ENCODE data around the gene UBR2. TPM values are rescaled to one million over a fixed set of nuclear protein-coding genes. Genes with fewer than 3 reads are reported as not detected.

The UBR2 gene
- total and polyA plus RNA-seq, 2 of the 4 experiments (the other 2 are of a cell fraction), result 7.7 to 32.3 TPM

DNA sequence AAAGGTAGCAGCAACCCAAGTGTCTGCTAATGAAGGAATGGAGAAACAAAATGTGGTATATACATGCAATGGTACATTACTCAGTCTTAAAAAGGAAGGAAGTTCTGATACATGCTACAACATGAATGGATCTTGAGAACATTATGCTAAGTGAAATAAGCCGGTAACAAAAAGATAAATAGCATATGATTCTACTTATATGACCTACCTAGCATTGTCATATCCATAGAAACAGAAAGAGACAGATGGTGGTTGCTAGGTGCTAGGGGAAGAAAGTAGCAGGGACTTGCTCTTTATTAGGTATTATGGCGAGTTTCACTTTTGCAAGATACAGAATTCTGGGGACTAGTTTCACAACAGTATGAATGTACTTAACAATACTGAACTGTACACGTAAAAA lies 46.6 kb downstream of the UBR2 start:
- ATAC-seq (ENCODE audit: low read depth), result no peak

More for the DNA sequence above, 46.6 kb downstream of the UBR2 start:
- H3K27me3 ChIP-seq (ENCODE audit: control insufficient read depth, insufficient read depth, low read length), result no peaks in the 10 kb centered on the region
- no peak overlapping the region for H3K9ac ChIP-seq (ENCODE audit: low read depth, low read length)
- dilution Hi-C loops (cut with HindIII; ENCODE audit: low sequenced_read_pairs, unreplicated experiment) (no loop called here), in situ Hi-C loops (cut with MboI; ENCODE audit: low sequenced_read_pairs) (no loop called here), intact Hi-C loops (cut with micrococcal nuclease) (no loop called here)
- no peaks in the 10 kb centered on the region for H3K9me3 ChIP-seq (ENCODE audit: control insufficient read depth, insufficient read depth, low read length)
- H3K4ac ChIP-seq (ENCODE audit: low read depth, low read length), result no peak overlapping the region
- H3K14ac ChIP-seq (replicated peaks; ENCODE audit: low read depth, low read length), result no peak overlapping the region
- no peak overlapping the region for H3K4me2 ChIP-seq (ENCODE audit: low read depth, low read length)
- no peak overlapping the region for H4K91ac ChIP-seq (ENCODE audit: insufficient read depth, low read depth, low read length)
- no peak overlapping the region for H3K18ac ChIP-seq (ENCODE audit: low read depth, low read length)
- H2AK9ac ChIP-seq (replicated peaks; ENCODE audit: low read depth, low read length, poor library complexity), result no peak overlapping the region
- ChIA-PET CTCF (no interaction called here), POLR2A (ENCODE audit: unreplicated experiment) (no interaction called here)
- H3K36me3 ChIP-seq (ENCODE audit: control insufficient read depth, insufficient read depth, low read length), result peaks cover 18% of the 10 kb centered on the region
- H3K79me1 ChIP-seq (ENCODE audit: low read depth in 1 of 2, low read length in 2 of 2), result peaks cover 4 to 5% of the 10 kb centered on the region in 2 experiments; a peak in 2 of 4 replicates
- H3K56ac ChIP-seq (ENCODE audit: extremely low read depth, insufficient read depth, low read length), result no peak overlapping the region
- H2BK120ac ChIP-seq (ENCODE audit: low read depth, low read length), result no peak overlapping the region
- no peak overlapping the region for H3K4me3 ChIP-seq (ENCODE audit: insufficient read depth, low read depth, low read length)
- no peak overlapping the region for H2BK20ac ChIP-seq (ENCODE audit: low read depth, low read length)
- H2AK5ac ChIP-seq (ENCODE audit: low read depth, low read length), result no peak overlapping the region
- H2AFZ ChIP-seq (replicated peaks; ENCODE audit: low read length, poor library complexity), result no peak overlapping the region
- H3K27ac ChIP-seq (ENCODE audit: insufficient read depth, low read length), result no peak overlapping the region
- BruUV-seq (replicated peaks), result no TSS peak
- no peaks in the 10 kb centered on the region for H4K20me1 ChIP-seq (ENCODE audit: insufficient read depth, low read length)
- no CpG with 5 or more reads among the region's 3 CpGs for WGBS, 2 experiments (ENCODE audit: extremely low coverage in 2 of 2, insufficient read length in 1 of 2)
- H3K4me1 ChIP-seq (ENCODE audit: control insufficient read depth, insufficient read depth, low read length), result no peaks in the 10 kb centered on the region
- no peak overlapping the region for H4K5ac ChIP-seq (ENCODE audit: low read depth, low read length)
- H3K9me1 ChIP-seq (ENCODE audit: insufficient read depth, low read length), result no peaks in the 10 kb centered on the region
- DNase-seq, result no peak
- no peak for TF ChIP-seq RCOR1 (IDR thresholded peaks at IDR 0.05; ENCODE audit: insufficient replicate concordance, low read length)
- no peak for TF ChIP-seq SMC3 (IDR thresholded peaks at IDR 0.05; ENCODE audit: low read depth, low read length)
- TF ChIP-seq CHD1 (IDR thresholded peaks at IDR 0.05; ENCODE audit: low read depth, low read length), result no peak
- TF ChIP-seq CEBPB (IDR thresholded peaks at IDR 0.05; ENCODE audit: low read depth, low read length), result no peak
- TF ChIP-seq MAZ (IDR thresholded peaks at IDR 0.05; ENCODE audit: borderline replicate concordance, low read depth, low read length), result no peak
- TF ChIP-seq CTCF (conservative IDR thresholded peaks at IDR 0.05; ENCODE audit: low read depth, low read length), result no peak
- no peak for TF ChIP-seq MXI1 (IDR thresholded peaks at IDR 0.05; ENCODE audit: borderline replicate concordance, low read depth, low read length)
- no peak for TF ChIP-seq POLR2A (IDR thresholded peaks at IDR 0.05; ENCODE audit: low read depth, low read length)
- TF ChIP-seq ELK1 (IDR thresholded peaks at IDR 0.05; ENCODE audit: borderline replicate concordance, low read depth, low read length), result no peak
- TF ChIP-seq BHLHE40 (IDR thresholded peaks at IDR 0.05; ENCODE audit: low read depth, low read length), result no peak
- TF ChIP-seq, protein P1, sequence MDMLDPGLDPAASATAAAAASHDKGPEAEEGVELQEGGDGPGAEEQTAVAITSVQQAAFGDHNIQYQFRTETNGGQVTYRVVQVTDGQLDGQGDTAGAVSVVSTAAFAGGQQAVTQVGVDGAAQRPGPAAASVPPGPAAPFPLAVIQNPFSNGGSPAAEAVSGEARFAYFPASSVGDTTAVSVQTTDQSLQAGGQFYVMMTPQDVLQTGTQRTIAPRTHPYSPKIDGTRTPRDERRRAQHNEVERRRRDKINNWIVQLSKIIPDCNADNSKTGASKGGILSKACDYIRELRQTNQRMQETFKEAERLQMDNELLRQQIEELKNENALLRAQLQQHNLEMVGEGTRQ (IDR thresholded peaks at IDR 0.05; ENCODE audit: low read depth, low read length), result no peak
- TF ChIP-seq RAD21 (IDR thresholded peaks at IDR 0.05; ENCODE audit: low read length), result no peak
- TF ChIP-seq RFX5 (IDR thresholded peaks at IDR 0.05; ENCODE audit: low read depth, low read length), result no peak
- TF ChIP-seq NFE2L2 (IDR thresholded peaks at IDR 0.05; ENCODE audit: low read depth, low read length), result no peak
- TF ChIP-seq FOS (IDR thresholded peaks at IDR 0.05; ENCODE audit: low read depth, low read length), result no peak
- no peak for TF ChIP-seq MAFK (IDR thresholded peaks at IDR 0.05; ENCODE audit: low read depth, low read length)
- H3K23ac ChIP-seq (ENCODE audit: low read depth, low read length), result no peak overlapping the region
- no peak overlapping the region for H2BK15ac ChIP-seq (ENCODE audit: low read depth, low read length)
- H4K8ac ChIP-seq (ENCODE audit: low read depth in 2 of 2, low read length in 2 of 2), result no peak overlapping the region
- H2BK5ac ChIP-seq (ENCODE audit: low read depth, low read length, poor library complexity, severe bottlenecking), result no peak overlapping the region
